GM18502 (cell line): ENCODE results near the gene BRCA2.

Experiments used
- ATAC-seq: cut with Tn5 transposase; IDR thresholded peaks from one replicate; pipeline ENCODE4 v1.9.1; 2021; ENCODE audit warnings: mild to moderate bottlenecking; ENCODE audit not compliant: unreplicated experiment, poor library complexity

Gene BRCA2

GRCh38 chr13:32315238-32316027 lies at the start of gene BRCA2, which contains the start of gene ZAR1L:
Gene BRCA2, plus strand, starts transcription at chr13:32315508. Its CDS starts 953 bp downstream, at chr13:32316461.
Gene ZAR1L, minus strand, starts transcription at chr13:32315363. Its CDS starts 3,438 bp downstream, at chr13:32311925.
- peak; percentile 94 for ATAC-seq

- ATAC-seq: no peak
Measured at GRCh38 chr13:32265726-32266125, 49.6 kb upstream of the BRCA2 start.

GRCh38 chr13:32266130-32266529 lies 49.2 kb upstream of the BRCA2 start:
- no peak for ATAC-seq

- ATAC-seq: peak; percentile 99
Measured at GRCh38 chr13:32267836-32268439, 47.4 kb upstream of the BRCA2 start.

- no peak for ATAC-seq
Measured at GRCh38 chr13:32272021-32272683, 43.2 kb upstream of the BRCA2 start.

- ATAC-seq: no peak
Measured at GRCh38 chr13:32277839-32278238, 37.5 kb upstream of the BRCA2 start.

GRCh38 chr13:32278426-32278825 lies 36.9 kb upstream of the BRCA2 start:
- ATAC-seq: no peak

- ATAC-seq: no peak
Measured at GRCh38 chr13:32281096-32281495, 34.2 kb upstream of the BRCA2 start.

GRCh38 chr13:32282096-32282711 lies 33.1 kb upstream of the BRCA2 start:
- no peak for ATAC-seq

GRCh38 chr13:32284927-32285632 lies 30.2 kb upstream of the BRCA2 start:
- ATAC-seq: no peak

GRCh38 chr13:32285633-32285965 lies 29.7 kb upstream of the BRCA2 start:
- no peak for ATAC-seq

GRCh38 chr13:32297206-32297605 lies 18.1 kb upstream of the BRCA2 start:
- ATAC-seq: no peak

GRCh38 chr13:32298695-32299094 lies 16.6 kb upstream of the BRCA2 start:
- ATAC-seq: no peak

- ATAC-seq: no peak
Measured at GRCh38 chr13:32299893-32300292, 15.4 kb upstream of the BRCA2 start.

GRCh38 chr13:32300406-32300805 lies 14.9 kb upstream of the BRCA2 start:
- ATAC-seq: no peak

- ATAC-seq: no peak
Measured at GRCh38 chr13:32300920-32301319, 14.4 kb upstream of the BRCA2 start.

GRCh38 chr13:32302461-32302860 lies 12.8 kb upstream of the BRCA2 start:
- ATAC-seq: no peak

GRCh38 chr13:32305646-32306045 lies 9.7 kb upstream of the BRCA2 start:
- ATAC-seq: no peak

- ATAC-seq: no peak
Measured at GRCh38 chr13:32309312-32310133, 5.8 kb upstream of the BRCA2 start.
